ENCODE results near the gene MCOLN1.

MCOLN1 gene

DNA sequence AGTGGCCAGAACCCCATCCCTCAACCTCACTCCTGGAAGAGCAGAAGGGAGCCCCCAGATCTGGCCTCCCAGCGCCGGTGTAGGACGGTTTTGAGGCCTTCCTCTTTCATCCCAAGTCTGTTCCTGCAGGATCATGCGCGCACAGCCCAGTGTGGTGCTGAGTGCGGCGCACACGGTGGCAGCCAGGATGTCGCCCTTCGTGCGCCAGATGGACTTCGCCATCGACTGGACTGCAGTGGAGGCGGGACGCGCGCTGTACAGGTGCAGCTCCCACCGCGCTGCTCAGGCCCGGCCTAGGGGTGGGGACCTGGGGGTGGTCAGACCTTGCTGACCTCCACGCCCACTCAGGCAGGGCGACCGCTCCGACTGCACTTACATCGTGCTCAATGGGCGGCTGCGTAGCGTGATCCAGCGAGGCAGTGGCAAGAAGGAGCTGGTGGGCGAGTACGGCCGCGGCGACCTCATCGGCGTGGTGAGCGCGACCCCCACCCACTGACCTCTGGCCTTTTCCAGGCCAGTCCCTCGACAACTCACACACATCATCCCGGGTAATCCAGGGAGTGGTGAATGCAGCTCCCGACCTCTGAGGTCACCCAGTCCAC is 27.8 kb downstream of the MCOLN1 start:
- in situ Hi-C loops (cut with HindIII; ENCODE audit: low sequenced_read_pairs), result no loop called here
- no peak overlapping the region for H3K4me3 ChIP-seq (ENCODE audit: low read depth, low read length)
- TF ChIP-seq, protein P1, sequence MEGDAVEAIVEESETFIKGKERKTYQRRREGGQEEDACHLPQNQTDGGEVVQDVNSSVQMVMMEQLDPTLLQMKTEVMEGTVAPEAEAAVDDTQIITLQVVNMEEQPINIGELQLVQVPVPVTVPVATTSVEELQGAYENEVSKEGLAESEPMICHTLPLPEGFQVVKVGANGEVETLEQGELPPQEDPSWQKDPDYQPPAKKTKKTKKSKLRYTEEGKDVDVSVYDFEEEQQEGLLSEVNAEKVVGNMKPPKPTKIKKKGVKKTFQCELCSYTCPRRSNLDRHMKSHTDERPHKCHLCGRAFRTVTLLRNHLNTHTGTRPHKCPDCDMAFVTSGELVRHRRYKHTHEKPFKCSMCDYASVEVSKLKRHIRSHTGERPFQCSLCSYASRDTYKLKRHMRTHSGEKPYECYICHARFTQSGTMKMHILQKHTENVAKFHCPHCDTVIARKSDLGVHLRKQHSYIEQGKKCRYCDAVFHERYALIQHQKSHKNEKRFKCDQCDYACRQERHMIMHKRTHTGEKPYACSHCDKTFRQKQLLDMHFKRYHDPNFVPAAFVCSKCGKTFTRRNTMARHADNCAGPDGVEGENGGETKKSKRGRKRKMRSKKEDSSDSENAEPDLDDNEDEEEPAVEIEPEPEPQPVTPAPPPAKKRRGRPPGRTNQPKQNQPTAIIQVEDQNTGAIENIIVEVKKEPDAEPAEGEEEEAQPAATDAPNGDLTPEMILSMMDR (IDR thresholded peaks at IDR 0.05; ENCODE audit: low read depth, low read length), result no peak
- no peak for DNase-seq (ENCODE audit: low read depth, low spot score)

DNA sequence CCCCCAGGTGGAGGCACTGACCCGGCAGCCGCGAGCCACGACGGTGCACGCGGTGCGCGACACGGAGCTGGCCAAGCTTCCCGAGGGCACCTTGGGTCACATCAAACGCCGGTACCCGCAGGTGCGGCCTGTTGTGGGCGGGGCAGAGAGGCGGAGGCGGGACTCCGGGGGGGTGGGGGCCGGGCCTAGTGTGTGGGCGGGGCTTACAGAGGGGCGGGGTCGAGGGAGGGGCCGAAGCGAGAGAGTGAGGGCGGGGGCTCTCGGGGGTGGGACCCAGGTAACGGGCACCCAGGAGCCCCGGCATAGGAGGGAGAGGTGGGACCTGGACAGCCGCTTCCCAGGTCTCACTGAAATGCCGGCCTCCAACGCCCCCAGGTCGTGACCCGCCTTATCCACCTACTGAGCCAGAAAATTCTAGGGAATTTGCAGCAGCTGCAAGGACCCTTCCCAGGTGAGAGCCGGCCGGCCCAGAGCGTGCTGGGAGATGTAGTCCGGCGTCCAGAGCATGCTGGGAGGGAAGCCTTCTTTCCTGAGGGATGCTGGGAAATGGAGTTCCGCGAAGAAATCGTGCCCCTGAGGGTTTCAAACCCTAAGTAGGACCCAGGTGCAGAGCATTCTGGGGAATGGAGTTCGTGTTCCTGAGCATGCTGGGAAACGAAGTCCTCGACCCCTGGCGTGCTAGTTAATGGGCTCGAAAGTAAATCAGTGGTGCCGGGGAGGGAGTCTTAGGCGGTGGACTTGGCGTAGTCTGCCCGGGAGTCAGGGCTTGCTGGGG is 28.8 kb downstream of the MCOLN1 start:
- H3K4me3 ChIP-seq (ENCODE audit: low read depth, low read length), result no peak overlapping the region
- in situ Hi-C loops (cut with HindIII; ENCODE audit: low sequenced_read_pairs), result no loop called here
- DNase-seq (ENCODE audit: low read depth, low spot score), result peak; percentile 59

DNA sequence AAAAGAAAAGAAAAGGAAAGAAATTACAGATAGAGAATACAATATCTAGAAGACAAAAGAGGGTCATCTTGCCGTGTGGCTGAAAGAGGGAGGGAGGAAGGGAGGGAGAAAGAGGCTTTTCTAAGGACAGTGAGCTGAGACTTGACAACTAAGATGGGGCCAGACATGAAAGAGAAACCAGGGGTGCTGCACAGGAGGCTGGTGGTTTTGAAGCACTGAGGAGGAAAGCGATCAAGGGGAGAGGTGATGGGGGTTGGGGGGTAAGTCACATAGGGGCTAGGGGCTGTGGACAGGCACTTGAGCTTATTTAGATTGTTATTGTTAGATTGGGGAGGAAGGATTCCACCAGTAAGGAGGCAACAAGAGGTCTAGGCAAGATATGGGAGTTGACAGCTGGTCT is 30.4 kb downstream of the MCOLN1 start:
- TF ChIP-seq, protein P1 (IDR thresholded peaks at IDR 0.05; ENCODE audit: low read depth, low read length), result no peak
- in situ Hi-C loops (cut with HindIII; ENCODE audit: low sequenced_read_pairs), result no loop called here
- H3K4me3 ChIP-seq (ENCODE audit: low read depth, low read length), result no peak overlapping the region
- no peak for DNase-seq (ENCODE audit: low read depth, low spot score)

More for the DNA sequence above, 28.8 kb downstream of the MCOLN1 start:
- TF ChIP-seq, protein P1 (IDR thresholded peaks at IDR 0.05; ENCODE audit: low read depth, low read length), result no peak

DNA sequence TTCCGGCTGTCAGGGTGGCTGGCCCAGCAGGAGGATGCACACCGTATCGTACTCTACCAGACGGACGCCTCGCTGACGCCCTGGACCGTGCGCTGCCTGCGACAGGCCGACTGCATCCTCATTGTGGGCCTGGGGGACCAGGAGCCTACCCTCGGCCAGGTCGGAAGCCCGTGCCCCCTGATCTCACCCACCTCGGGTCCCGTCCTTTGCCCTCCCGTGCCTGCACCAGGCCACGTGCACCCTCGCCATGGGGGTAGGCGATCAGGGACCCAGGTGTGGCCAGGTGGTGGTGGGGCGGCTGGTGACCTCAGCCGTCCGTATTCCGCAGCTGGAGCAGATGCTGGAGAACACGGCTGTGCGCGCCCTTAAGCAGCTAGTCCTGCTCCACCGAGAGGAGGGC is 32.1 kb downstream of the MCOLN1 start:
- no peak overlapping the region for H3K4me3 ChIP-seq (ENCODE audit: low read depth, low read length)
- DNase-seq (ENCODE audit: low read depth, low spot score), result no peak
- TF ChIP-seq, protein P1 (IDR thresholded peaks at IDR 0.05; ENCODE audit: low read depth, low read length), result no peak
- in situ Hi-C loops (cut with HindIII; ENCODE audit: low sequenced_read_pairs), result no loop called here

DNA sequence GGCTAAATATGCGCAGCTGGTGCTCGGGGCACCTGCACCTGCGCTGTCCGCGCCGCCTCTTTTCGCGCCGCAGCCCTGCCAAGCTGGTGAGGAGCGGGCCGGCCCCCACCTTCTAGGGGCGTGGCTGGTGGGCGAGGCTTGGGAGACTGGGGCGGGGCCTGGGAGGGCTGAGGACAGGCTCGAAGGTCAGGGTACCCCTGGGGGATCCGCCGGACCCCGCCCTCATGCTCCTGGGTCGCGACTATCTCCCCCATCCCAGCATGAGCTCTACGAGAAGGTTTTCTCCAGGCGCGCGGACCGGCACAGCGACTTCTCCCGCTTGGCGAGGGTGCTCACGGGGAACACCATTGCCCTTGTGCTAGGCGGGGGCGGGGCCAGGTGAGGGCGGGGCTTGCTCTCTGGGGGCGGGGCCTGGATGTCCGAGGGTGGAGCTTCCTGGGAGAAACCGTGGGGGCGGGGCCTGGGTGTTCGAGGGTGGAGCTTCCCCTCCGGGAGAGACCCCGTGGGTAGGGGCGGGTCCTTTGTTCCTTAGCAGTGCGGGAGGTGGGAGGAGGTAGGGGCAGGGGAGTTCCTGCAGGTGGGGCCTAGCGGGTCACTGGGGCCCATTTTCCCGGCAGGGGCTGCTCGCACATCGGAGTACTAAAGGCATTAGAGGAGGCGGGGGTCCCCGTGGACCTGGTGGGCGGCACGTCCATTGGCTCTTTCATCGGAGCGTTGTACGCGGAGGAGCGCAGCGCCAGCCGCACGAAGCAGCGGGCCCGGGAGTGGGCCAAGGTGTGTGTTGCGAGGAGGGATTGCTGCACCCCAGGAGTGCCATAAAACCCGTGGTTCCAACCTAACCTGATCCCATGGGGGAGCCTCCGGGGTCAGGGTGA is 32.8 kb downstream of the MCOLN1 start:
- in situ Hi-C loops (cut with HindIII; ENCODE audit: low sequenced_read_pairs), result no loop called here
- no peak overlapping the region for H3K4me3 ChIP-seq (ENCODE audit: low read depth, low read length)
- DNase-seq (ENCODE audit: low read depth, low spot score), result no peak
- TF ChIP-seq, protein P1 (IDR thresholded peaks at IDR 0.05; ENCODE audit: low read depth, low read length), result no peak

DNA sequence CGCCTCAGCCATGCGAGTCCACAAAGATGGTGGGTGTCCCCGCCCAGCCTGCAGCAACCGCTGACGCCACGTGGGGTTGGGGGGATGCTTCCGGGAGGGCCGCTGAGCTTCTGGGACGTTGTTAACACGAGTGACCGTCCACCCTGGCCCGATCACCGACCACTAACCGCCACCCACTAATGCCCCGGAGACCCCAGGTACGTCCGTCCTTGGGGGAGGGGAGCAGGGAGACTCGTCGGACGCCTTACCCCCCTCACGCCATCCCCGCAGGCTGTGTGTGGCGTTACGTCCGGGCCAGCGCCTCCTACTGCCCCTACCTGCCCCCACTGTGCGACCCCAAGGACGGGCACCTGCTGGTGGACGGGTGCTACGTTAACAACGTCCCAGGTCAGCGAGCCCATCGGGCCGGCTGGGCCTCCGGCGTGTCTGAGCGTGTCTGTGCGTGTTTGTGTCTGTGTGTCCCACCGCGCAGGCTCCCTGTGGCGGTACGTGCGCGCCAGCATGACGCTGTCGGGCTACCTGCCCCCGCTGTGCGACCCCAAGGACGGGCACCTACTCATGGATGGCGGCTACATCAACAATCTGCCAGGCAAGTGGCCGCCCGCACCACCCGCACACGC is 34.4 kb downstream of the MCOLN1 start:
- in situ Hi-C loops (cut with HindIII; ENCODE audit: low sequenced_read_pairs), result no loop called here
- no peak overlapping the region for H3K4me3 ChIP-seq (ENCODE audit: low read depth, low read length)
- DNase-seq (ENCODE audit: low read depth, low spot score), result no peak
- TF ChIP-seq, protein P1 (IDR thresholded peaks at IDR 0.05; ENCODE audit: low read depth, low read length), result no peak

All from astrocyte of the spinal cord (primary cell).